Liver (tissue), 9 donors: ENCODE measurements around the gene KATNAL1. TPM values are rescaled to one million over a fixed set of nuclear protein-coding genes. Genes with fewer than 3 reads are reported as not detected.

Experiments used
- DNase-seq: peaks from one replicate; pipeline ENCODE4 v3.0.0-alpha.2; 2017; ENCODE audit warnings: low spot score
- H3K27ac ChIP-seq, 2 donors: one replicate each; pipeline ENCODE4 v1.7.0; 2013; ENCODE audit warnings: inconsistent platforms in 2 of 2, low read length in 2 of 2, control low read depth in 1 of 2, low read depth in 1 of 2, mild to moderate bottlenecking in 1 of 2
- H3K27me3 ChIP-seq, 4 donors: one replicate each; pipeline versions ENCODE4 v1.6.1 to v1.7.0; 2013; ENCODE audit warnings: low read length in 3 of 4, inconsistent platforms in 1 of 4, mild to moderate bottlenecking in 1 of 4, moderate library complexity in 1 of 4; ENCODE audit not compliant: control insufficient read depth in 4 of 4, insufficient read depth in 4 of 4
- H3K36me3 ChIP-seq, 4 donors: one replicate each; pipeline versions ENCODE4 v1.6.1 to v1.7.0; 2013; ENCODE audit warnings: low read length in 3 of 4, mild to moderate bottlenecking in 3 of 4, low read depth in 1 of 4, moderate library complexity in 1 of 4; ENCODE audit not compliant: control insufficient read depth in 4 of 4, insufficient read depth in 3 of 4
- H3K4me1 ChIP-seq, 4 donors: one replicate each; pipeline versions ENCODE4 v1.6.1 to v1.7.0; 2013; ENCODE audit warnings: low read length in 3 of 4, mild to moderate bottlenecking in 3 of 4, moderate library complexity in 1 of 4; ENCODE audit not compliant: control insufficient read depth in 4 of 4, insufficient read depth in 4 of 4
- H3K4me3 ChIP-seq, 3 donors: one replicate each; pipeline versions ENCODE4 v1.6.1 to v1.7.0; 2013; ENCODE audit warnings: low read length in 3 of 3, control low read depth in 1 of 3, low read depth in 1 of 3, mild to moderate bottlenecking in 1 of 3
- H3K9ac ChIP-seq, 2 donors: one replicate each; pipeline ENCODE4 v1.7.0; 2013; ENCODE audit warnings: low read length in 2 of 2, mild to moderate bottlenecking in 2 of 2, moderate library complexity in 2 of 2, control low read depth in 1 of 2, low read depth in 1 of 2
- H3K9me3 ChIP-seq, 4 donors: one replicate each; pipeline versions ENCODE4 v1.6.1 to v1.7.0; 2013; ENCODE audit warnings: low read length in 3 of 4; ENCODE audit not compliant: control insufficient read depth in 4 of 4
- ATF3 ChIP-seq: IDR thresholded peaks from 2 replicates; pipeline ENCODE4 v1.6.1; 2016; ENCODE audit warnings: antibody characterized with exemption
- CTCF ChIP-seq: fragments of 150-350 bp; IDR thresholded peaks from 2 replicates; pipeline ENCODE4 v1.5.1; 2017; ENCODE audit warnings: improper control_type of control experiment, low read depth, low read length; ENCODE audit not compliant: missing input control
- EGR1 ChIP-seq, 2 donors: IDR thresholded peaks; 2 replicates each; pipeline ENCODE4 v1.6.1; 2016 to 2018; ENCODE audit warnings: antibody characterized with exemption in 2 of 2, low read depth in 2 of 2
- FOXA1 ChIP-seq: IDR thresholded peaks from 2 replicates; pipeline ENCODE4 v1.6.1; 2016; ENCODE audit warnings: antibody characterized with exemption
- FOXA2 ChIP-seq: IDR thresholded peaks from 2 replicates; pipeline ENCODE4 v1.6.1; 2016; ENCODE audit warnings: antibody characterized with exemption
- GABPA ChIP-seq, 2 donors: IDR thresholded peaks in 1 of 2; conservative IDR thresholded peaks in 1 of 2; 2 replicates each; pipeline ENCODE4 v1.6.1; 2016; ENCODE audit warnings: antibody characterized with exemption in 2 of 2, mild to moderate bottlenecking in 1 of 2, moderate library complexity in 1 of 2
- HNF4A ChIP-seq, 2 donors: conservative IDR thresholded peaks; 2 replicates each; pipeline ENCODE4 v1.6.1; 2016; ENCODE audit warnings: antibody characterized with exemption in 2 of 2, mild to moderate bottlenecking in 2 of 2
- HNF4G ChIP-seq: IDR thresholded peaks from 2 replicates; pipeline ENCODE4 v1.6.1; 2016; ENCODE audit warnings: antibody characterized with exemption
- JUND ChIP-seq, 2 donors: IDR thresholded peaks; 2 replicates each; pipeline ENCODE4 v1.6.1; 2016; ENCODE audit warnings: antibody characterized with exemption in 2 of 2
- MAX ChIP-seq: IDR thresholded peaks from 2 replicates; pipeline ENCODE4 v1.6.1; 2016; ENCODE audit warnings: antibody characterized with exemption
- NR2F2 ChIP-seq: IDR thresholded peaks from 2 replicates; pipeline ENCODE4 v1.6.1; 2016; ENCODE audit warnings: antibody characterized with exemption
- SP1 ChIP-seq: IDR thresholded peaks from 2 replicates; pipeline ENCODE4 v1.6.1; 2018; ENCODE audit warnings: antibody characterized with exemption, mild to moderate bottlenecking
- TAF1 ChIP-seq: conservative IDR thresholded peaks from 2 replicates; pipeline ENCODE4 v1.6.1; 2016; ENCODE audit warnings: antibody characterized with exemption, mild to moderate bottlenecking
- YY1 ChIP-seq: IDR thresholded peaks from 2 replicates; pipeline ENCODE4 v1.6.1; 2016; ENCODE audit warnings: antibody characterized with exemption, mild to moderate bottlenecking
- ZBTB33 ChIP-seq: IDR thresholded peaks from 2 replicates; pipeline ENCODE4 v1.6.1; 2016; ENCODE audit warnings: antibody characterized with exemption
- WGBS: extraction: QIAGEN DNeasy Blood & Tissue Kit; methylation state at CpG from one replicate; pipeline ENCODE4 v1.1.7; 2013; 5-methylcytosine and 5-hydroxymethylcytosine counted together
- polyA plus RNA-seq, 2 donors: library from polyadenylated mRNA; stranded (reverse) in 1 of 2; unstranded in 1 of 2; fragments of 200-250 nt in 1 of 2; fragments of >200 nt in 1 of 2; fragmentation: Nextera tagmentation in 1 of 2; extraction: Ambion mirVana in 1 of 2; gene quantifications; one replicate each; pipeline versions ENCODE4 v1.2.1 to v1.2.3, GENCODE V29; 2013 to 2015
- total RNA-seq, 2 donors: library from RNA; depleted of rRNA; stranded (reverse); fragments of >200 nt; gene quantifications; one replicate each; pipeline ENCODE4 v1.2.3, GENCODE V29; 2014
- donor health status: healthy.
- donor health status: healthy.
- donor health status: healthy.
- donor health status: healthy.
- donor health status: healthy.

Gene KATNAL1
- total and polyA plus RNA-seq, 4 donors = 2.7 to 12.8 (median 6.0) TPM

GRCh38 chr13:30305456-30305970 lies 1.8 kb downstream of the KATNAL1 start:
- Histone ChIP-seq H3K36me3 (no peaks in the 10 kb centered on the region), H3K9ac (no peak overlapping the region), H3K4me3 (no peak overlapping the region), H3K4me1 (peaks cover 0 to 12% (median 8%) of the 10 kb centered on the region in 4 donors), H3K9me3 (no peaks in the 10 kb centered on the region), H3K27me3 (no peaks in the 10 kb centered on the region), H3K27ac (no peak overlapping the region)
- no peak for TF ChIP-seq ATF3
- TF ChIP-seq EGR1 (IDR thresholded peaks at IDR 0.05; ENCODE audit: low read depth in 2 of 2) = no peak
- no peak for TF ChIP-seq FOXA2
- no peak for TF ChIP-seq HNF4A (conservative IDR thresholded peaks at IDR 0.05)
- no peak for TF ChIP-seq YY1
- TF ChIP-seq ZBTB33 = no peak
- no peak for TF ChIP-seq HNF4G
- TF ChIP-seq MAX = no peak
- DNase-seq = no peak
- WGBS = 86% methylated on average over 1 of the region's 1 CpG

GRCh38 chr13:30303269-30303668 lies 4.1 kb downstream of the KATNAL1 start:
- H3K9ac ChIP-seq = no peak overlapping the region
- no peaks in the 10 kb centered on the region for H3K27me3 ChIP-seq
- DNase-seq = no peak
- H3K4me3 ChIP-seq = no peak overlapping the region
- no peaks in the 10 kb centered on the region for H3K9me3 ChIP-seq
- 83% methylated on average over 1 of the region's 1 CpG for WGBS
- no peak overlapping the region for H3K27ac ChIP-seq
- peaks cover 0 to 12% (median 8%) of the 10 kb centered on the region in 4 donors for H3K4me1 ChIP-seq
- H3K36me3 ChIP-seq = no peaks in the 10 kb centered on the region
- no peak for TF ChIP-seq SP1
- no peak for TF ChIP-seq FOXA1
- TF ChIP-seq TAF1 = no peak
- no peak for TF ChIP-seq ATF3
- TF ChIP-seq JUND (IDR thresholded peaks at IDR 0.05) = no peak
- TF ChIP-seq GABPA (IDR thresholded peaks at IDR 0.05 in 1 of 2, conservative IDR thresholded peaks at IDR 0.05 in 1 of 2) = no peak
- no peak for TF ChIP-seq EGR1 (IDR thresholded peaks at IDR 0.05; ENCODE audit: low read depth in 2 of 2)
- TF ChIP-seq NR2F2 = no peak
- TF ChIP-seq MAX = no peak
- no peak for TF ChIP-seq HNF4G
- TF ChIP-seq FOXA2 = no peak
- no peak for TF ChIP-seq CTCF
- no peak for TF ChIP-seq HNF4A (conservative IDR thresholded peaks at IDR 0.05)
